ENCODE data around the gene EFCAB5. TPM values are rescaled to one million over a fixed set of nuclear protein-coding genes. Genes with fewer than 3 reads are reported as not detected.
A peak's percentile ranks its signal among the peaks of the same experiment; 100 is the strongest.

EFCAB5 gene
- total and polyA plus RNA-seq, 8 donors, result 0.09 to 0.54 (median 0.38) TPM; not detected in 1

- no peak for FAIRE-seq
- TF ChIP-seq CTCF (IDR thresholded peaks at IDR 0.05), result no peak
- ATAC-seq, result no peak
- no peaks in the 10 kb centered on the region for H3K36me3 ChIP-seq
- H3K27me3 ChIP-seq, result no peaks in the 10 kb centered on the region
- H3K4me3 ChIP-seq, result no peak overlapping the region
- H3K9me3 ChIP-seq, result no peaks in the 10 kb centered on the region
- 67 to 80% methylated on average over 2 of the region's 2 CpGs for WGBS, 2 donors
- H3K27ac ChIP-seq, result no peak overlapping the region
- H3K4me1 ChIP-seq, result peaks cover 16 to 31% (median 23%) of the 10 kb centered on the region in 3 donors
- no peak for DNase-seq
- intact Hi-C loops (cut with DNase I), result no loop called here
Measured at GRCh38 chr17:29914819-29915537, 26.5 kb upstream of the EFCAB5 start.

- TF ChIP-seq CTCF (IDR thresholded peaks at IDR 0.05), result no peak
- Histone ChIP-seq H3K27ac (no peak overlapping the region), H3K27me3 (no peaks in the 10 kb centered on the region), H3K9me3 (no peaks in the 10 kb centered on the region), H3K36me3 (no peaks in the 10 kb centered on the region), H3K4me1 (peaks cover 0 to 16% (median 12%) of the 10 kb centered on the region in 3 donors), H3K4me3 (no peak overlapping the region)
- intact Hi-C loops (cut with DNase I), result no loop called here
- DNase-seq (no peak), ATAC-seq (no peak), FAIRE-seq (no peak)
- WGBS, 2 donors, result 98 to 100% methylated on average over 1 of the region's 1 CpG
Measured at GRCh38 chr17:29918016-29918415, 23.4 kb upstream of the EFCAB5 start.

GRCh38 chr17:29918922-29919856 is 22.2 kb upstream of the EFCAB5 start:
- DNase-seq (no peak), ATAC-seq (peak in 2 of 4 donors; percentile 52 to 80), FAIRE-seq (no peak)
- peak overlapping the region in 1 of 4 donors; percentile 23 for H3K27ac ChIP-seq
- no peaks in the 10 kb centered on the region for H3K9me3 ChIP-seq
- intact Hi-C loops (cut with DNase I), result no loop called here
- no peak overlapping the region for H3K4me3 ChIP-seq
- 46 to 51% methylated on average over 3 of the region's 3 CpGs for WGBS, 2 donors
- H3K4me1 ChIP-seq, result peaks cover 0 to 16% (median 12%) of the 10 kb centered on the region in 3 donors
- TF ChIP-seq CTCF (IDR thresholded peaks at IDR 0.05), result no peak
- H3K36me3 ChIP-seq, result no peaks in the 10 kb centered on the region
- no peaks in the 10 kb centered on the region for H3K27me3 ChIP-seq

GRCh38 chr17:29924786-29925185 is 16.6 kb upstream of the EFCAB5 start:
- no peak overlapping the region for H3K27ac ChIP-seq
- H3K4me3 ChIP-seq, result no peak overlapping the region
- H3K9me3 ChIP-seq, result no peaks in the 10 kb centered on the region
- no peak for ATAC-seq
- H3K4me1 ChIP-seq, result peaks cover 10 to 17% (median 14%) of the 10 kb centered on the region in 3 donors
- no peaks in the 10 kb centered on the region for H3K36me3 ChIP-seq
- 32 to 41% methylated on average over 1 of the region's 1 CpG for WGBS, 2 donors
- no peaks in the 10 kb centered on the region for H3K27me3 ChIP-seq
- intact Hi-C loops (cut with DNase I), result no loop called here
- no peak for FAIRE-seq
- no peak for TF ChIP-seq CTCF (IDR thresholded peaks at IDR 0.05)
- DNase-seq, result no peak

Measured in pancreas (tissue), 10 donors.